ENCODE data around the gene TFDP2. TPM values are rescaled to one million over a fixed set of nuclear protein-coding genes. Genes with fewer than 3 reads are reported as not detected.

Gene TFDP2
- total and polyA plus RNA-seq, 2 experiments from 2014 or later: 26.8 to 55.4 TPM

DNA sequence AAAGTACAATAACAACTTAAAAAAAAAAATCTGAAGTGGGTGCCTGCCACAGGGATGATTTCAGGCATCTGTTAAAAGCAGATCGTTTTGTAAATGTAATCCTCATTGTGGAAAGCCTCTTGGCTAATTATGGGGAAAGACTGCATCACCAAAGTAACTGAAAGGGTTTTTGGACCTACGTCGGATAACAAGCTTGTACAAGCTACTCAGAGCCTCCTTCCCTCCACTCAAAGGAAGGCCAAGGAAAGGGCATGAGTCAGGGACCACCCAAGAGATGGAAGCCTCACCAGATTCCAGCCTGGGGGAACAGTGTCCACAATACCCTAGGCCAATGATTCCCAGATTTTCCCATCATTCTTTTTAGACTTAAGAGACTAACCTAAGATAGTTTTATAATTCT lies 188.6 kb downstream of the TFDP2 start:
- Histone ChIP-seq H3K27ac (peak overlapping the region; percentile 89), H3F3A (ENCODE audit: insufficient read depth) (peaks cover 30% of the 10 kb centered on the region), H3K4me2 (ENCODE audit: unreplicated experiment) (peak overlapping the region; percentile 68), H3K27me3 (replicated peaks; ENCODE audit: insufficient read depth) (no peaks in the 10 kb centered on the region), H4K20me1 (ENCODE audit: insufficient read depth) (no peaks in the 10 kb centered on the region), H3K4me1 (ENCODE audit: insufficient read depth) (peaks cover 21% of the 10 kb centered on the region), H3K79me2 (ENCODE audit: insufficient read depth) (no peaks in the 10 kb centered on the region), H3K36me3 (ENCODE audit: low read depth) (no peaks in the 10 kb centered on the region), H2AFZ (peak overlapping the region; percentile 61; the same call in 1 of the 2 replicates), H3K4me3 (peak overlapping the region; percentile 44), H3K9ac (peak overlapping the region; percentile 63), H3K9me2 (ENCODE audit: insufficient read depth) (no peaks in the 10 kb centered on the region), H3K9me3 (ENCODE audit: low read depth) (no peaks in the 10 kb centered on the region)
- 10 to 19% methylated on average over 3 of the region's 3 CpGs for WGBS, 2 experiments (ENCODE audit: low coverage in 1 of 2, low lambda C conversion rate in 2 of 2, missing lambda C conversion rate in 2 of 2)
- in situ Hi-C loops (cut with MboI): no loop called here
- DNase-seq: peak; percentile 74
- TF ChIP-seq EZH2 (IDR thresholded peaks at IDR 0.05; ENCODE audit: insufficient read depth, poor library complexity, severe bottlenecking) (no peak), EZH2phosphoT487 (IDR thresholded peaks at IDR 0.05; ENCODE audit: insufficient read depth, low read depth) (no peak)

GRCh38 chr3:141959589-141960554 lies 189.5 kb downstream of the TFDP2 start:
- H3K36me3 ChIP-seq (ENCODE audit: low read depth): no peaks in the 10 kb centered on the region
- no peaks in the 10 kb centered on the region for H3K79me2 ChIP-seq (ENCODE audit: insufficient read depth)
- peak overlapping the region; percentile 89 for H3K27ac ChIP-seq
- H3K9me2 ChIP-seq (ENCODE audit: insufficient read depth): no peaks in the 10 kb centered on the region
- peak overlapping the region; percentile 63 for H3K9ac ChIP-seq
- 21 to 23% methylated on average over 8 of the region's 8 CpGs for WGBS, 2 experiments (ENCODE audit: low coverage in 1 of 2, low lambda C conversion rate in 2 of 2, missing lambda C conversion rate in 2 of 2)
- peak; percentile 84 for DNase-seq
- no peak for TF ChIP-seq EZH2 (IDR thresholded peaks at IDR 0.05; ENCODE audit: insufficient read depth, poor library complexity, severe bottlenecking)
- no peak for TF ChIP-seq EZH2phosphoT487 (IDR thresholded peaks at IDR 0.05; ENCODE audit: insufficient read depth, low read depth)
- peak overlapping the region; percentile 61 for H2AFZ ChIP-seq
- H3K4me1 ChIP-seq (ENCODE audit: insufficient read depth): peaks cover 21% of the 10 kb centered on the region
- in situ Hi-C loops (cut with MboI): no loop called here
- no peaks in the 10 kb centered on the region for H4K20me1 ChIP-seq (ENCODE audit: insufficient read depth)
- peak overlapping the region; percentile 68 for H3K4me2 ChIP-seq (ENCODE audit: unreplicated experiment)
- H3K27me3 ChIP-seq (replicated peaks; ENCODE audit: insufficient read depth): no peaks in the 10 kb centered on the region
- no peaks in the 10 kb centered on the region for H3K9me3 ChIP-seq (ENCODE audit: low read depth)
- peak overlapping the region; percentile 44 for H3K4me3 ChIP-seq
- peaks cover 30% of the 10 kb centered on the region for H3F3A ChIP-seq (ENCODE audit: insufficient read depth)

GRCh38 chr3:141955175-141955574 lies 194.2 kb downstream of the TFDP2 start:
- Histone ChIP-seq H3K79me2 (ENCODE audit: insufficient read depth) (no peaks in the 10 kb centered on the region), H3K27me3 (replicated peaks; ENCODE audit: insufficient read depth) (no peaks in the 10 kb centered on the region), H3K27ac (no peak overlapping the region), H3K4me2 (ENCODE audit: unreplicated experiment) (no peak overlapping the region), H3K36me3 (ENCODE audit: low read depth) (no peaks in the 10 kb centered on the region), H3K9me3 (ENCODE audit: low read depth) (no peaks in the 10 kb centered on the region), H3K4me1 (ENCODE audit: insufficient read depth) (peaks cover 12% of the 10 kb centered on the region), H3K9ac (no peak overlapping the region), H4K20me1 (ENCODE audit: insufficient read depth) (no peaks in the 10 kb centered on the region), H3F3A (ENCODE audit: insufficient read depth) (peaks cover 15% of the 10 kb centered on the region), H3K9me2 (ENCODE audit: insufficient read depth) (no peaks in the 10 kb centered on the region), H3K4me3 (no peak overlapping the region), H2AFZ (no peak overlapping the region)
- WGBS, 2 experiments (ENCODE audit: low coverage in 1 of 2, low lambda C conversion rate in 2 of 2, missing lambda C conversion rate in 2 of 2): 85 to 87% methylated on average over 6 of the region's 6 CpGs
- TF ChIP-seq EZH2 (IDR thresholded peaks at IDR 0.05; ENCODE audit: insufficient read depth, poor library complexity, severe bottlenecking) (no peak), EZH2phosphoT487 (IDR thresholded peaks at IDR 0.05; ENCODE audit: insufficient read depth, low read depth) (no peak)
- in situ Hi-C loops (cut with MboI): no loop called here
- DNase-seq: no peak

GRCh38 chr3:141952611-141953010 lies 196.7 kb downstream of the TFDP2 start:
- no peaks in the 10 kb centered on the region for H3F3A ChIP-seq (ENCODE audit: insufficient read depth)
- H3K9me2 ChIP-seq (ENCODE audit: insufficient read depth): no peaks in the 10 kb centered on the region
- no peaks in the 10 kb centered on the region for H3K9me3 ChIP-seq (ENCODE audit: low read depth)
- no peak overlapping the region for H3K9ac ChIP-seq
- in situ Hi-C loops (cut with MboI): no loop called here
- no peaks in the 10 kb centered on the region for H3K27me3 ChIP-seq (replicated peaks; ENCODE audit: insufficient read depth)
- no peak for TF ChIP-seq EZH2phosphoT487 (IDR thresholded peaks at IDR 0.05; ENCODE audit: insufficient read depth, low read depth)
- no peak for TF ChIP-seq EZH2 (IDR thresholded peaks at IDR 0.05; ENCODE audit: insufficient read depth, poor library complexity, severe bottlenecking)
- no peaks in the 10 kb centered on the region for H4K20me1 ChIP-seq (ENCODE audit: insufficient read depth)
- WGBS, 2 experiments (ENCODE audit: low coverage in 1 of 2, low lambda C conversion rate in 2 of 2, missing lambda C conversion rate in 2 of 2): 83 to 89% methylated on average over 2 of the region's 2 CpGs
- no peaks in the 10 kb centered on the region for H3K79me2 ChIP-seq (ENCODE audit: insufficient read depth)
- H2AFZ ChIP-seq: no peak overlapping the region
- H3K36me3 ChIP-seq (ENCODE audit: low read depth): no peaks in the 10 kb centered on the region
- no peak overlapping the region for H3K4me2 ChIP-seq (ENCODE audit: unreplicated experiment)
- no peak overlapping the region for H3K27ac ChIP-seq
- H3K4me1 ChIP-seq (ENCODE audit: insufficient read depth): no peaks in the 10 kb centered on the region
- DNase-seq: no peak
- no peak overlapping the region for H3K4me3 ChIP-seq

All from GM23248 (cell line).